ENCODE results near the gene THRA.

The THRA gene

DNA sequence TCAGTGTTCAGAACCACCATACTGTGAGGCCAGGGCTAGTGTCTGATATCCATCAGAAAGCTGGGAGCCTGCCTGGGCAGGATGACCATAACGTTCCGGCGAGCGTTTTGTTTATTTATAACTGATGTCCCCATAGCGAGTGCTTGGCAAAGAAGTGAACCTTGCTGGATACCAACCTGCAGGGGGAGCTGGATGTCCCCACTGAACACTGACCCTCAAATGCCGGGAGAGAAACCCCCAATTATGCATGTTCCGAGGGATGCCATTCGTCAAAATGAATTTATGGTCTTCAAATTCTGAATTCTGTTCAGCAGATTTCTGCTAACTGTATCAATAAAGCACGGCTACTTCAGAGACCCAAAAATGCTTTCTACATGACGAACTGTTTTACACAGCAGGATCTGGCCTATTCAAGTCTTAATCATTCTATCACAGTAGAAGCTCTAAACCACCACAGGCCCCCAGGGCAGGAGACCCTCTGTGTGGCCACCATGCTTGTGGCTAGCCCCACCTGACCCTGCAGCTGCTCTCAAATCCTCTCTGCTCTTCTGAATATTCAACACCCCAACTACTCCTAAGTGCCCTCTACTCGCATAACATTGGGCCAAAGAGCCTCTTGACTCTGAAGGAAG, 23.8 kb upstream of the THRA start:
- TF ChIP-seq, protein P1, sequence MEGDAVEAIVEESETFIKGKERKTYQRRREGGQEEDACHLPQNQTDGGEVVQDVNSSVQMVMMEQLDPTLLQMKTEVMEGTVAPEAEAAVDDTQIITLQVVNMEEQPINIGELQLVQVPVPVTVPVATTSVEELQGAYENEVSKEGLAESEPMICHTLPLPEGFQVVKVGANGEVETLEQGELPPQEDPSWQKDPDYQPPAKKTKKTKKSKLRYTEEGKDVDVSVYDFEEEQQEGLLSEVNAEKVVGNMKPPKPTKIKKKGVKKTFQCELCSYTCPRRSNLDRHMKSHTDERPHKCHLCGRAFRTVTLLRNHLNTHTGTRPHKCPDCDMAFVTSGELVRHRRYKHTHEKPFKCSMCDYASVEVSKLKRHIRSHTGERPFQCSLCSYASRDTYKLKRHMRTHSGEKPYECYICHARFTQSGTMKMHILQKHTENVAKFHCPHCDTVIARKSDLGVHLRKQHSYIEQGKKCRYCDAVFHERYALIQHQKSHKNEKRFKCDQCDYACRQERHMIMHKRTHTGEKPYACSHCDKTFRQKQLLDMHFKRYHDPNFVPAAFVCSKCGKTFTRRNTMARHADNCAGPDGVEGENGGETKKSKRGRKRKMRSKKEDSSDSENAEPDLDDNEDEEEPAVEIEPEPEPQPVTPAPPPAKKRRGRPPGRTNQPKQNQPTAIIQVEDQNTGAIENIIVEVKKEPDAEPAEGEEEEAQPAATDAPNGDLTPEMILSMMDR (IDR thresholded peaks at IDR 0.05; ENCODE audit: low read depth, low read length): peak; percentile 84
- peak; percentile 84 to 90 for DNase-seq (ENCODE audit: low read depth in 2 of 2)
- no peak overlapping the region for H3K4me3 ChIP-seq (replicated peaks in 1 of 2; ENCODE audit: low read depth in 2 of 2, low read length in 2 of 2)

DNA sequence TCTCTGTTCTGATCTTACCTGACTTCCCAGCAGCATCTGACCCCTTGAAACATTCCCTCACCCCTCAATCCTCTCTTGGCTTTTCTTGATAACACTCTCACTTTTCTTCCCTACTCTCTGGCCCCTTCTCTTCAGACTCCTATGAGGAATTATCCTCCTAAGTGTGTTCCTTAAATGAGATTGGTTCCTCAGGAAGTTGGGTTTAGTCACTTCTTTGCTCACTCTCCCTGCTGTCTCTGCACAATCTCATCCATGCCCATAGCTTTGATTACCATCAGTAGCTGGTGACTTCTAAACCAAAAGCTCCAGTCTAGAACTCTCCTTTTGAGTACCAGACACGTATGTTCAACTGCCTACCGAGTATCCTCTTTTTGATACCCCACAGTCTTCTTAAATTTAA, 21.6 kb upstream of the THRA start:
- TF ChIP-seq, protein P1 (IDR thresholded peaks at IDR 0.05; ENCODE audit: low read depth, low read length): no peak
- no peak overlapping the region for H3K4me3 ChIP-seq (replicated peaks in 1 of 2; ENCODE audit: low read depth in 2 of 2, low read length in 2 of 2)
- DNase-seq (ENCODE audit: low read depth in 2 of 2): no peak

DNA sequence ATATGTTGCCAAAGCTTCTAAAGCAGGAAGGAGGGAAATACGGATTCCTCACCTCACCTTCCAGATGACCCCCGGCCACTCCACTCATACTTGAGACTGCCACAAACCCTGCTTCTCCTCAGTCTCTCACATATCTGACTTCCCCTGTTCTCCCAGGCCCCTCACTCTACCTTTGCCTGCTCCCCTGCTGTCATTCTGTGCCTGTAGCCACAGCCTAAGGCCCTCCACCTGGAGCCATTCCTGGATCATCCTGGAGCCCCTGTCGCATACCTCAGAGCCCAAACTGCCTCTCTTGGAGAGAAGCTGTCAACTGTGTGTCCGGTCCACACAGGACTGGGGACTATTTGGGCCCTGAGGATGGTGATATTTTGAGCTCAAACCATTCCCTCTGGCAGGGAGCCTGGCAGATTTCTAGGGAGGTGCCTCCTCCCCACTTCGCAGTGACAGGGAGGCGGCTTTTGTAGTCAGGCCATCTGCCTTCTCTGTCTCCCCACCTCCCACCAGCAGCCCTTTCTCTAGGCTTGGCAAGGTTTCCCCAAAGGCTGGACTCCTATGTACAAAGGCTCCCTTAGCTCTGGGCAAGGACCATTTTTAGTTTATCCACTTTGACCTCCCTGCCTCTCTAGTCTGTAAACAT, 6.3 kb upstream of the THRA start:
- H3K4me3 ChIP-seq (replicated peaks in 1 of 2; ENCODE audit: low read depth in 2 of 2, low read length in 2 of 2): no peak overlapping the region
- DNase-seq (ENCODE audit: low read depth in 2 of 2): no peak
- TF ChIP-seq, protein P1 (IDR thresholded peaks at IDR 0.05; ENCODE audit: low read depth, low read length): no peak

DNA sequence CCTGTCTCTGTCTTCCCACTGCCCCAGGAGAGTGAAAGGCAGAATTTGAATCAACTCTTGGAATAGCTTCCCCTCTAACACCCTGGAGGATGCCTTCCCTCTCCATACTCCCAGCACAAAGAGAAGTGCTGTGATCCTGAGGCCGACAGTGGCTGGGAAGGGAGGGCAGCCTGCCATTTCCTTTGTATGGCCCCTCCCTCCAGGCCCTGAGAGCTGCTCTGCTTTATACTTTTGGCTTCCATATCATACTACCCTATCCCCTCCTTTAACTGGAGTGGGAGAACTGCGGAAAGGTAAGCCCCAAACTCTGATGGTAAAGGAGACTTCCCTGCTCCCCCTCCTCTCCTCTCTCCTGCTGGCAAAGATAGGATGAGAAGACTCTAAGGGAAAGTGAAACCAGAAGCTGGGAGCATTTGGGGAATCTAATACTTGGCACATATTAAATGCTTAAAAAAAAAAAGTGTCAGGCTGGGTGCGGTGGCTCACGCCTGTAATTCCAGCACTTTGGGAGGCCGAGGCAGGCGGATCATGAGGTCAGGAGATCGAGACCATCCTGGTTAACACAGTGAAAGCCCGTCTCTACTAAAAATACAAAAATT, 4.5 kb upstream of the THRA start:
- peak; percentile 46 to 63 for DNase-seq (ENCODE audit: low read depth in 2 of 2)
- TF ChIP-seq, protein P1 (IDR thresholded peaks at IDR 0.05; ENCODE audit: low read depth, low read length): no peak
- no peak overlapping the region for H3K4me3 ChIP-seq (replicated peaks in 1 of 2; ENCODE audit: low read depth in 2 of 2, low read length in 2 of 2)

DNA sequence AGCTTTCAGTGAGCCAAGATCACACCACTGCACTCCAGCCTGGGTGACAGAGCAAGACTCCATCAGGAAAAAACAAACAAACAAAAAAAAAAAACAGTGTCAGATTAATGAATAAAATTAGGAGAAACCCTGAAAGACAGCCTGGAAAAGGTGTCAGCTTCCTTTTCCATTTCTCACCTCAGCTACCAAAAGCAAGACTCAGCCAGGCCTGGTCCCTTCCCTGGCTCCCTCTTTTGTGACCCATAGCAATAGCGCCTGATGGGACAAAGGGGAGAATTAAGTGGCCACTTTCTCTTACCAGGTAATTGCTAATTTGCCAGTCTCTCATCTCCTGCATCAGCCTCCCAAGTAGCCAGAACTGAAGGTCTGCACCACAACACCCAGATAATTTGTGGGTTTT, 3.9 kb upstream of the THRA start:
- TF ChIP-seq, protein P1 (IDR thresholded peaks at IDR 0.05; ENCODE audit: low read depth, low read length): no peak
- H3K4me3 ChIP-seq (replicated peaks in 1 of 2; ENCODE audit: low read depth in 2 of 2, low read length in 2 of 2): no peak overlapping the region
- DNase-seq (ENCODE audit: low read depth in 2 of 2): no peak

DNA sequence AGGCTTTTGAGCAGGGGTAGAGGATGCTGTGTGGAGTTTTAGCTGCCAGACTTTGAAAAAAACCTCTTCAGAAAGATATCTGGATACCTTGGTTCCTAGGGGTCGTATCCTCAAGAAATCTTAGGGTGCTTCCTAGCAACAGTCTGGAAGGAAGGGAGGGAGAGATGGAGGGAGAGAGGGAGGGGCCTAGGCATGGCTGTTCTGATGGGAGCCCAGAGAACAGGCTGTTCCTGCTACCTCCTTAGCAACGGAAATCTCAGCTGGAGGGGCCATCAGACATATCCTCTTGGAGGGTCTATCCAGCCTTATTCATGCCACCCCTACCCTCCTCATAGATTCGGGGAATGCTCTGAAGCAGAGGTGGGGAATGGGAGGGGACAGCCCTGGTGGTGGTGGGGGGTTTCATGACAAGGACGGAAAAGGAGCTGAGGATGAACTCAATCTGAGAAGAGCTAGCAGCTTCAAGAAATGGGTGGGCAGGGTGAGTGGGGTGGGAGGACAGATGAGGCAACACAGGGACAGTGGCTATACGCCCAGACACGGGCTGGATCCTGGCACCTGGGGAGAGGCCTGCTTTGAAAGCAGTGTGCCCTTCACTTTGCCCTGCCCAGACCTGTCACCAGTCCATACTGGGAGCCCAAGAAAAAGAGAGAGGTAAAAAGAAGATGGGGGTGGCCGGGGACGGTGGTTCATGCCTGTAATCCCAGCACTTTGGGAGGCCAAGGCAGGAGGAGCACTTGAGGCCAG, 2.9 kb upstream of the THRA start:
- no peak overlapping the region for H3K4me3 ChIP-seq (replicated peaks in 1 of 2; ENCODE audit: low read depth in 2 of 2, low read length in 2 of 2)
- no peak for DNase-seq (ENCODE audit: low read depth in 2 of 2)
- TF ChIP-seq, protein P1 (IDR thresholded peaks at IDR 0.05; ENCODE audit: low read depth, low read length): no peak
